A673 (cell line): ENCODE measurements around the gene ADGRG7. TPM values are rescaled to one million over a fixed set of nuclear protein-coding genes. Genes with fewer than 3 reads are reported as not detected.

Experiments used
- BruUV-seq: library from RNA; stranded (reverse); fragments of 400-500 nt; replicated peaks from 2 replicates; lab custom pipeline; 2021; lab: Mats Ljungman, UMichigan
- CTCF ChIA-PET: fragments of 300-600 bp; sonication (Branson Sonifier 250); formaldehyde crosslinking; loops from one replicate; lab custom pipeline; 2022; ENCODE audit warnings: antibody characterized with exemption; lab: Charles Lee
- POLR2A ChIA-PET: fragments of 300-600 bp; sonication (Branson Sonifier 250); formaldehyde crosslinking; loops from one replicate; lab custom pipeline; 2022; ENCODE audit warnings: antibody characterized with exemption; ENCODE audit not compliant: low non-redundant PET; lab: Charles Lee
- DNase-seq: peaks from one replicate; pipeline ENCODE4 v3.0.0-alpha.2; 2015; ENCODE audit warnings: low spot score
- H3K27ac ChIP-seq: fragments of 200-600 bp; sonication (generic); 2 replicates; pipeline ENCODE4 v1.5.1; 2016; ENCODE audit warnings: mixed run types, low read depth, mild to moderate bottlenecking, mixed read lengths, antibody characterized with exemption, low read length; ENCODE audit not compliant: poor library complexity, severe bottlenecking
- H3K27me3 ChIP-seq: fragments of 200-600 bp; sonication (generic); replicated peaks from 2 replicates; pipeline ENCODE4 v1.6.1; 2017; ENCODE audit warnings: mixed run types, low read depth, mild to moderate bottlenecking, mixed read lengths, antibody characterized with exemption, low read length; ENCODE audit not compliant: insufficient read depth, poor library complexity
- H3K36me3 ChIP-seq: fragments of 200-600 bp; sonication (generic); 2 replicates; pipeline ENCODE4 v1.6.1; 2016; ENCODE audit warnings: mixed run types, mild to moderate bottlenecking, mixed read lengths, antibody characterized with exemption, low read length; ENCODE audit not compliant: insufficient read depth, poor library complexity, severe bottlenecking
- H3K4me1 ChIP-seq: fragments of 200-600 bp; sonication (generic); 2 replicates; pipeline ENCODE4 v1.6.1; 2017; ENCODE audit warnings: mixed run types, mild to moderate bottlenecking, mixed read lengths, antibody characterized with exemption, low read length; ENCODE audit not compliant: insufficient read depth, poor library complexity, severe bottlenecking
- H3K4me3 ChIP-seq: fragments of 200-600 bp; sonication (generic); 2 replicates; pipeline ENCODE4 v1.5.1; 2016; ENCODE audit warnings: low read depth, mixed run types, mild to moderate bottlenecking, mixed read lengths, low read length; ENCODE audit not compliant: poor library complexity, severe bottlenecking
- H3K9me3 ChIP-seq: fragments of 200-600 bp; sonication (generic); 2 replicates; pipeline ENCODE4 v1.6.1; 2016; ENCODE audit warnings: mixed run types, low read depth, mild to moderate bottlenecking, mixed read lengths, antibody characterized with exemption, low read length; ENCODE audit not compliant: poor library complexity, severe bottlenecking
- EZH2 ChIP-seq: fragments of 200-600 bp; sonication (generic); IDR thresholded peaks from 2 replicates; pipeline ENCODE4 v1.6.1; 2017; ENCODE audit warnings: borderline replicate concordance, low read depth, mild to moderate bottlenecking, mixed read lengths, antibody characterized with exemption, low read length; ENCODE audit not compliant: poor library complexity, severe bottlenecking
- intact Hi-C: fragments of 100-400 bp; cut with micrococcal nuclease; formaldehyde crosslinking; loops from one replicate; pipeline ENCODE4 v1.10.0; 2022; ENCODE audit not compliant: unreplicated experiment
- total RNA-seq: library from RNA; stranded (reverse); gene quantifications from 2 replicates; pipeline ENCODE4 v1.2.3, GENCODE V29; 2021
- TF ChIP-seq, protein P1 (sequence below): fragments of 300-800, 200-600 bp; sonication (generic); conservative IDR thresholded peaks from 2 replicates; pipeline ENCODE4 v1.5.1; 2017; ENCODE audit warnings: low read depth, mild to moderate bottlenecking, antibody characterized with exemption, low read length, moderate library complexity, mixed read lengths

ADGRG7 gene
- total RNA-seq, 1 experiment from 2014 or later: 2.4 TPM

DNA sequence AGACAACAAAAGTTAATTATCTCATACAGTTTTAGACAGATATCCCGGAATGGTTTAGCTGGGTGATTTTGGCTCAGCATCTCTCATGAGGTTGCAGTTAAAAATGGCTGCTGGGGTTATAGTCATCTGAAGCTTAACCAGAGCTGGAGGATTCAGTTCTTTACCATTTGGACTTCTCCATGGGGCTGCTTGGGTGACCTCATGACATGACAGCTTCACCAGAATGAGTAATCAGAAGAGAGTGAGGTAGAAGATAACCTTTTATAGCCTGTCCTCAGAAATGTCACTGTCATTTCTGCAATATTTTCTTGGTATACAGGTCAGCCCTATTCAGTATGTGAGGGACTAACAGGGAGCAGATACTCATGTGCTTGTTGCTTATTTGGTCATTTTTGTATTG is 130.8 kb downstream of the ADGRG7 start:
- Histone ChIP-seq H3K27me3 (no peaks in the 10 kb centered on the region), H3K9me3 (no peaks in the 10 kb centered on the region), H3K27ac (no peak overlapping the region), H3K36me3 (peaks cover 97% of the 10 kb centered on the region), H3K4me3 (no peak overlapping the region), H3K4me1 (no peaks in the 10 kb centered on the region)
- ChIA-PET CTCF (no interaction called here), POLR2A (no interaction called here)
- TF ChIP-seq, protein P1, sequence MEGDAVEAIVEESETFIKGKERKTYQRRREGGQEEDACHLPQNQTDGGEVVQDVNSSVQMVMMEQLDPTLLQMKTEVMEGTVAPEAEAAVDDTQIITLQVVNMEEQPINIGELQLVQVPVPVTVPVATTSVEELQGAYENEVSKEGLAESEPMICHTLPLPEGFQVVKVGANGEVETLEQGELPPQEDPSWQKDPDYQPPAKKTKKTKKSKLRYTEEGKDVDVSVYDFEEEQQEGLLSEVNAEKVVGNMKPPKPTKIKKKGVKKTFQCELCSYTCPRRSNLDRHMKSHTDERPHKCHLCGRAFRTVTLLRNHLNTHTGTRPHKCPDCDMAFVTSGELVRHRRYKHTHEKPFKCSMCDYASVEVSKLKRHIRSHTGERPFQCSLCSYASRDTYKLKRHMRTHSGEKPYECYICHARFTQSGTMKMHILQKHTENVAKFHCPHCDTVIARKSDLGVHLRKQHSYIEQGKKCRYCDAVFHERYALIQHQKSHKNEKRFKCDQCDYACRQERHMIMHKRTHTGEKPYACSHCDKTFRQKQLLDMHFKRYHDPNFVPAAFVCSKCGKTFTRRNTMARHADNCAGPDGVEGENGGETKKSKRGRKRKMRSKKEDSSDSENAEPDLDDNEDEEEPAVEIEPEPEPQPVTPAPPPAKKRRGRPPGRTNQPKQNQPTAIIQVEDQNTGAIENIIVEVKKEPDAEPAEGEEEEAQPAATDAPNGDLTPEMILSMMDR: no peak
- no peak for TF ChIP-seq EZH2
- intact Hi-C loops: no loop called here
- no peak for DNase-seq
- BruUV-seq: no TSS peak

DNA sequence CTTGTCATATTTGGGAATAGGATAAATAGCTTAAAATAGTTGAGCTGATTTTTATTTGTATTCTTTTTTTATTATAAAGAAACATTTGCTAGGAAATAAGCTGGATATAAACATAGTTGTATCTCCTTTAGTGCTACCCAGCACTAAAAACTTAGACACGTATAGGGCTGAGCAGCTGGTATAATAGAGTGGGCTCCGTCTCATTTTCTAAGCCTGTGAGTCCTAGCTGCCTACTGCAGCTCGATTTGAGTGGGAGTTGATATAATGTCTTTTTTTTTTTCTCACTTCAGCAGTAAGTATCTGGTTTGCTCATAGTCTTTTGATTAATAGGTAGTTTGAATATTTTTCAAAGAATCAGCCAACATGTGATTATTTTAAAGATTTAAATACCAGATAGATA is 134.1 kb downstream of the ADGRG7 start:
- Histone ChIP-seq H3K36me3 (peaks cover 96% of the 10 kb centered on the region), H3K4me1 (no peaks in the 10 kb centered on the region), H3K27me3 (no peaks in the 10 kb centered on the region), H3K27ac (no peak overlapping the region), H3K9me3 (no peaks in the 10 kb centered on the region), H3K4me3 (no peak overlapping the region)
- no TSS peak for BruUV-seq
- CTCF ChIA-PET: no interaction called here
- TF ChIP-seq, protein P1: no peak
- TF ChIP-seq EZH2: no peak
- intact Hi-C loops: no loop called here
- no peak for DNase-seq
- POLR2A ChIA-PET: no interaction called here

GRCh38 chr3:100744671-100745070 is 135.3 kb downstream of the ADGRG7 start:
- Histone ChIP-seq H3K9me3 (no peaks in the 10 kb centered on the region), H3K27ac (no peak overlapping the region), H3K4me1 (no peaks in the 10 kb centered on the region), H3K27me3 (no peaks in the 10 kb centered on the region), H3K36me3 (peaks cover 97% of the 10 kb centered on the region), H3K4me3 (no peak overlapping the region)
- ChIA-PET POLR2A (no interaction called here), CTCF (no interaction called here)
- DNase-seq: no peak
- TF ChIP-seq, protein P1: no peak
- TF ChIP-seq EZH2: no peak
- intact Hi-C loops: no loop called here
- no TSS peak for BruUV-seq

Other genes starting within 250 kb of the ADGRG7 start
- gene TOMM70, start 208.5 kb upstream of the ADGRG7 start, total RNA-seq: 54.4 and 55.1 TPM in 2 replicates
- gene LNP1, start 208.1 kb upstream of the ADGRG7 start, total RNA-seq: 4.3 and 5.3 TPM in 2 replicates
- gene TMEM45A, start 117.0 kb upstream of the ADGRG7 start, total RNA-seq: 3.4 and 5.0 TPM in 2 replicates
- 150 and 157 TPM in 2 replicates for gene TFG, start 99.9 kb downstream of the ADGRG7 start, total RNA-seq